BLaER1 treated with 17β-estradiol and CSF1 and Interleukin-3, amounts not matched to agents 10 nM and 100 nM (cell line): ENCODE results near the gene CCL20.

Source experiments
- H3K27ac ChIP-seq, 11 experiments: shearing (Covaris generic); formaldehyde crosslinking; 2 replicates each; pipeline ENCODE4 v1.8.1; 2022
- H3K27me3 ChIP-seq, 11 experiments: shearing (Covaris generic); formaldehyde crosslinking; 2 replicates each; pipeline ENCODE4 v1.8.1; 2022
- H3K36me3 ChIP-seq, 11 experiments: shearing (Covaris generic); formaldehyde crosslinking; 2 replicates each; pipeline ENCODE4 v1.8.1; 2022
- H3K4me1 ChIP-seq, 10 experiments: shearing (Covaris generic); formaldehyde crosslinking; 2 replicates each; pipeline ENCODE4 v1.8.1; 2022
- H3K4me2 ChIP-seq, 11 experiments: shearing (Covaris generic); formaldehyde crosslinking; 2 replicates each; pipeline ENCODE4 v1.8.1; 2022
- H3K4me3 ChIP-seq, 10 experiments: shearing (Covaris generic); formaldehyde crosslinking; 2 replicates each; pipeline ENCODE4 v1.8.1; 2022
- H3K9ac ChIP-seq, 11 experiments: shearing (Covaris generic); formaldehyde crosslinking; 2 replicates each; pipeline ENCODE4 v1.8.1; 2022
- H3K9me3 ChIP-seq, 11 experiments: shearing (Covaris generic); formaldehyde crosslinking; replicated peaks in 1 of 11; 2 replicates each; pipeline ENCODE4 v1.8.1; 2022
- H4K20me1 ChIP-seq, 11 experiments: shearing (Covaris generic); formaldehyde crosslinking; 2 replicates each; pipeline ENCODE4 v1.8.1; 2022
- Cebpa-rat ChIP-seq, 11 experiments: shearing (Covaris generic); IDR thresholded peaks; 2 replicates each; pipeline ENCODE4 v1.8.1; 2022

The CCL20 gene

DNA sequence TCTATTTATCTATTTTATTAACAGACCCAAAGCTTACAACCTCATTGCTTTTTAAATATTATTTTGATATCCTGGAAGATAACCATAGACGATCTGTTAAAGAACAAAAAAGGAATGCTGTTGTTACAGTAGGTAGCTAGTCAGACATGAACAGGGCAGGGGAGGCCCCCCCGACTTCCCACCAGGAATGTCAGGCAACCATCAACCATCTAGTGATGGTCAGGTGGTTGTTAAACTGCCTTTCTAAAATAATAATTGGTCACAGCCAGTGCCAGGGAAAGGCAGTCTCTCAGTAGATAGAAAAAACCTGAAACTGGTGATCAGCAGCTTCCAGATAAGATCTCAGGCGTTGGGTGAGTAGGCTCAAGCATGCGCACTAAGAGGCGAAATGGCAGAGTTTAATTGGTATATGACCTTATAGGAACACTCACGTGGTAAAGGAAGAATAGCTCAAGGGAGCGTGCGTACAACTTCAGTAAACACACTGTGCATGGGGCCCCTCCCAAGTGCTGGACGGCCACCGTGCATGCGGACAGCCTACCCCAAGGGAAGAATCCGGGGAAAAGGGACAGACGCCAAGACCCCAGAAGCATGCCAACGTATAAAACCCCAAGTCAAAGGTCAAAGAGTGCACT is 32.5 kb upstream of the CCL20 start:
- Histone ChIP-seq H3K36me3 (no peaks in the 10 kb centered on the region), H3K4me3 (no peak overlapping the region), H3K9me3 (peaks cover 0 to 6% (median 0%) of the 10 kb centered on the region in 11 experiments; a peak in 1 of 22 replicates), H3K27me3 (no peaks in the 10 kb centered on the region), H3K4me2 (no peak overlapping the region), H4K20me1 (no peaks in the 10 kb centered on the region), H3K27ac (no peak overlapping the region), H3K4me1 (peaks cover 0 to 25% (median 20%) of the 10 kb centered on the region in 10 experiments; a peak in 18 of 20 replicates), H3K9ac (no peak overlapping the region)
- no peak for TF ChIP-seq Cebpa-rat (IDR thresholded peaks at IDR 0.05)

DNA sequence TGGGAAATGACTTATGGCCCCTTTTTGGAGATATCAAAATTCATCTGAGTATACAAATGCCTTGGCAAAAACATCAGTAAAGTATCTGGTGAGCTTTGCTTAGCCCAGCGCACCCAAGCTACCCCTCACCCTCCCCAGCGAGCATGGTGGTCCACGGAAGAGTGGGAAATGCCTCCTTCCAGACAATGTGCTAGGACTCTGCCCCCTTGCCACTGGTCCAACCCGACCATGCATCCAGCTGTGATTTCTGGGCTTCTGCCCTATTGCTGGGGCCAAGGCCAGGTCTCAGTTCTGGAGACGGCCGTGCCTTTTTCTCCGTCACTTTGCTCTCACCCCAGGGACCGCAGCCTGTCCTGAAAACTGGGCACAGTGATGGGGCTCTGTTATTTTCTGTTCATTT is 31.8 kb upstream of the CCL20 start:
- no peak overlapping the region for H3K9ac ChIP-seq
- H3K27ac ChIP-seq = no peak overlapping the region
- H3K4me1 ChIP-seq = peaks cover 0 to 25% (median 20%) of the 10 kb centered on the region in 10 experiments; a peak in 18 of 20 replicates
- H3K4me3 ChIP-seq = no peak overlapping the region
- H3K36me3 ChIP-seq = no peaks in the 10 kb centered on the region
- no peaks in the 10 kb centered on the region for H4K20me1 ChIP-seq
- H3K4me2 ChIP-seq = peak overlapping the region in 1 of 11 experiments; percentile 89; a peak in 1 of 22 replicates
- TF ChIP-seq Cebpa-rat (IDR thresholded peaks at IDR 0.05) = no peak
- no peaks in the 10 kb centered on the region for H3K27me3 ChIP-seq
- peaks cover 0 to 6% (median 0%) of the 10 kb centered on the region in 11 experiments; a peak in 1 of 22 replicates for H3K9me3 ChIP-seq

DNA sequence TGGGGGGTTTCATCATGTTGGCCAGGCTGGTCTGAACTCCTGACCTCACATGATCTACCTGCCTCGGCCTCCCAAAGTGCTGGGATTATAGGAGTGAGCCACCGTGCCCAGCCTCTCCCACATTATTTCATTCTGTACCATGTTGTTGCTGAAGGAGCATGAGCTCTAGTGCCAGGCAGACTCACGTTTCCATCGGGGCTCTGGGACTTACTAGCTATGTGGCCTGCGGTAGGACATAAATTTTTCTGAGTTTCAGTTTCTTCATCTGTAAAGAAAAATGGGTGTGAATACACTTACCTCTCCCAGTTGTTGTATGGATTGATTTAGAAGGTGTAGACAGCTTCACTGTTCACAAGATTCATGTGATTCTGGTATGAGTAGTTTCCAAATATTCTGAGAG is 30.8 kb upstream of the CCL20 start:
- H4K20me1 ChIP-seq = no peaks in the 10 kb centered on the region
- peak overlapping the region in 5 of 11 experiments; percentile 5 to 68 (median 52); a peak in 7 of 22 replicates for H3K27ac ChIP-seq
- H3K9me3 ChIP-seq = 0 out of 22 replicates have a peak, but pooled peaks cover 0 to 3% (median 0%) of the 10 kb centered on the region in 11 experiments
- H3K4me2 ChIP-seq = peak overlapping the region; percentile 41 to 96 (median 54); a peak in 17 of 22 replicates
- H3K36me3 ChIP-seq = no peaks in the 10 kb centered on the region
- H3K9ac ChIP-seq = peak overlapping the region in 3 of 11 experiments; percentile 47 to 61 (median 52); a peak in 3 of 22 replicates
- no peak for TF ChIP-seq Cebpa-rat (IDR thresholded peaks at IDR 0.05)
- H3K4me1 ChIP-seq = peaks cover 9 to 34% (median 28%) of the 10 kb centered on the region in 10 experiments
- no peaks in the 10 kb centered on the region for H3K27me3 ChIP-seq
- H3K4me3 ChIP-seq = peak overlapping the region in 3 of 10 experiments; percentile 44 to 49 (median 48); a peak in 7 of 20 replicates

DNA sequence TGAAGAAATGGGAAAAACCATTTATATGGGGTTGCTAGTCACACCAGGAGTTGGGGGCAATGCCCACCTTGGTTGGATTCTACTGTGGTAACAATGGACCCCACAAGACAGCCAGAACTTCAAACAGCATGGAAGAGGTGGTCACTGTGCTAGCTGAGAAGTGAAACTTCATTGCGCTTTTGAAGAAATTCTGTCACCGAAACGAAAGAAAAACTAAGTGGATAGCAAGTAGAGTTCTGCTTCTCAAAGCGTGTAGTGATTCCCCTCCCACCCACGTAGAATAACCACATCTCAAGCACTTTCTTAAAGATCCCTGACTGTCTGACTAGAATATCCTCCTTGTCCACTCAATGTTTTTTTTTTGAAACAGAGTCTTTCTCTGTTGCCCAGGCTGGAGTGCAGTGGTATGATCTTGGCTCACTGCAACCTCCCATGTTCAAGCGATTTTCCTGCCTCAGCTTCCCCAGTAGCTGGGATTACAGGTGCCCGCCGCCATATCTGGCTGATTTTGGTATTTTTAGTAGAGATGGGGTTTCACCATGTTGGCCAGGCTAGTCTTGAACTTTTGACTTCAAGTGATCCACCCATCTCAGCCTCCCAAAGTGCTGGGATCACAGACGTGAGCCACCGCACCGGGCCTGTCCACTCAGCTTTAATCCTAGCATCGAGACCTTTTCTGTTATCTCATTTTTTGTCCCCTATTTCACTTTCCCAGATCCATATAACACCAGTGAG is 30.1 kb upstream of the CCL20 start:
- H3K4me3 ChIP-seq = peak overlapping the region in 5 of 10 experiments; percentile 32 to 51 (median 48); a peak in 8 of 20 replicates
- H3K27ac ChIP-seq = peak overlapping the region in 7 of 11 experiments; percentile 5 to 68 (median 52); a peak in 13 of 22 replicates
- no peaks in the 10 kb centered on the region for H3K36me3 ChIP-seq
- H3K4me1 ChIP-seq = peaks cover 10 to 34% (median 28%) of the 10 kb centered on the region in 10 experiments
- H4K20me1 ChIP-seq = no peaks in the 10 kb centered on the region
- H3K27me3 ChIP-seq = no peaks in the 10 kb centered on the region
- H3K9me3 ChIP-seq = peaks cover 0 to 10% (median 0%) of the 10 kb centered on the region in 11 experiments; a peak in 3 of 22 replicates
- peak overlapping the region; percentile 51 to 96 (median 64) for H3K4me2 ChIP-seq
- TF ChIP-seq Cebpa-rat (IDR thresholded peaks at IDR 0.05) = no peak
- H3K9ac ChIP-seq = peak overlapping the region in 5 of 11 experiments; percentile 28 to 61 (median 52); a peak in 7 of 22 replicates

DNA sequence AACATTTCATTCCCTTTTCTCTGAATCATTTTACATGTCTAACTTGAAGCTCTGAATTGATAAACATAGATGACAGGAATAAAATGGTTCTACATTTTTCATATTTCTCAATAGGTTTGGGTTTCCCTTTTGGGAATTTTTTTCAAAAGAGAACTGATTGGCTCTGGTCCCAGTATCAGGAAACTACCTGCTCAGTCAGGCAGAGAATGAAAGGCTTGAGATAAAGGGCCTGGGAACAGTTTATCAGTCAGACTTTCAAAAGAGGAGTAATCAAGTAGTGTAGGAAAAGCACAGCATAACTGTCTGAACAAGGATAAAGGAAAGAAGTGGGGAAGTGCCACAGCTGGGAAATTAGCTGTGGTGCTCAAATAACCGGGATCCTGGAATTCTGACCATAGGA is 28.3 kb upstream of the CCL20 start:
- H3K4me2 ChIP-seq = no peak overlapping the region
- no peak for TF ChIP-seq Cebpa-rat (IDR thresholded peaks at IDR 0.05)
- H3K9me3 ChIP-seq = peaks cover 0 to 17% (median 0%) of the 10 kb centered on the region in 11 experiments; a peak in 3 of 22 replicates
- H3K27ac ChIP-seq = no peak overlapping the region
- H3K4me1 ChIP-seq = peaks cover 10 to 36% (median 28%) of the 10 kb centered on the region in 10 experiments
- no peak overlapping the region for H3K9ac ChIP-seq
- no peak overlapping the region for H3K4me3 ChIP-seq
- H4K20me1 ChIP-seq = no peaks in the 10 kb centered on the region
- no peaks in the 10 kb centered on the region for H3K27me3 ChIP-seq
- H3K36me3 ChIP-seq = no peaks in the 10 kb centered on the region

DNA sequence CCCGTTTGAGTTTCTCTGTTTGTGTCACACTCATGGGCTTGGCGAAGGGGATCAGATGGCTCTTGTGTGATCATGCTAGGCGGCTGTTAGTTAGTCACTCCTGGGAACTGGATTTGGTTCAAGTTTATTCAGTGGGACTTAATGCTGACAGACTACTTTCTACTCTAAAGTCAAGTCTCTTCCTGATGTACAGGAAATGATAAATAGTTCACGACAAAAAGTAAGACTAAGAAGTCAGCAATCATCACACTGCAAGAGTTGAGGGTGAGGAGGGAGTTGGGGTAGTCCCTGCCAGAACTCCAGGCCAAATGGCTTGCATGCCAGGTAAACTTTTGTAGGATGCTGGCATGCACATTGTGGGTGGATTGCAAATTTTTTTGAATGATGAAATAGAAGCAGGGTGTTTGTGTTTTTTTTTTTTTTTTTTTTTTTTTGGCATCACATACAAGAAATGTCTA is 25.1 kb upstream of the CCL20 start:
- Histone ChIP-seq H3K27ac (no peak overlapping the region; a peak in 1 of 22 replicates), H3K27me3 (no peaks in the 10 kb centered on the region), H3K36me3 (no peaks in the 10 kb centered on the region), H3K9ac (no peak overlapping the region), H3K4me2 (0 out of 22 replicates have a peak overlapping the region, but pooled peaks of 1 of the 11 experiments have one; percentile 10), H3K4me1 (peaks cover 10 to 25% (median 17%) of the 10 kb centered on the region in 10 experiments), H3K4me3 (no peak overlapping the region), H4K20me1 (no peaks in the 10 kb centered on the region), H3K9me3 (peaks cover 0 to 17% (median 0%) of the 10 kb centered on the region in 11 experiments; a peak in 3 of 22 replicates)
- TF ChIP-seq Cebpa-rat (IDR thresholded peaks at IDR 0.05) = no peak

DNA sequence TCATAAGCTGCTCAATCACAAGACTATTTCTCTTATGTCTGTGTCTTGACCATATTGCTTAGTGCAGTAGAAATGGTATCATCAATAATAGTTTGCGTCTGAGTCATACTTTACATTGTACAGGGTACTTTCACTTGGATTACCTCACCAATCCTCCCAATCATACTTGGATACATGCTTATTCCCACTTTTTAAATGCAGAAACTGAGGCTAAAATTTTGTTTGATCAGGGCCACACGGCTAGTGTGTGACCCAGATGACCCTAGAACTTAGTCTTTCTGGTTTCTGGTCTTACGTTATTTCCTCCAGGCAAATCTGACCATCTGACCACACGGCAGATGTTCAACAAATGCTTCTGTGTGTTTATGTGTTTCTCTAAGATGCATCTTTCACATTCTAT is 23.8 kb upstream of the CCL20 start:
- H3K9me3 ChIP-seq = peaks cover 0 to 17% (median 0%) of the 10 kb centered on the region in 11 experiments; a peak in 3 of 22 replicates
- no peak overlapping the region for H3K27ac ChIP-seq
- no peak overlapping the region for H3K9ac ChIP-seq
- no peaks in the 10 kb centered on the region for H4K20me1 ChIP-seq
- H3K4me2 ChIP-seq = no peak overlapping the region
- H3K27me3 ChIP-seq = no peaks in the 10 kb centered on the region
- no peaks in the 10 kb centered on the region for H3K36me3 ChIP-seq
- TF ChIP-seq Cebpa-rat (IDR thresholded peaks at IDR 0.05) = no peak
- H3K4me1 ChIP-seq = peaks cover 4 to 15% (median 10%) of the 10 kb centered on the region in 10 experiments; a peak in 17 of 20 replicates
- H3K4me3 ChIP-seq = no peak overlapping the region

DNA sequence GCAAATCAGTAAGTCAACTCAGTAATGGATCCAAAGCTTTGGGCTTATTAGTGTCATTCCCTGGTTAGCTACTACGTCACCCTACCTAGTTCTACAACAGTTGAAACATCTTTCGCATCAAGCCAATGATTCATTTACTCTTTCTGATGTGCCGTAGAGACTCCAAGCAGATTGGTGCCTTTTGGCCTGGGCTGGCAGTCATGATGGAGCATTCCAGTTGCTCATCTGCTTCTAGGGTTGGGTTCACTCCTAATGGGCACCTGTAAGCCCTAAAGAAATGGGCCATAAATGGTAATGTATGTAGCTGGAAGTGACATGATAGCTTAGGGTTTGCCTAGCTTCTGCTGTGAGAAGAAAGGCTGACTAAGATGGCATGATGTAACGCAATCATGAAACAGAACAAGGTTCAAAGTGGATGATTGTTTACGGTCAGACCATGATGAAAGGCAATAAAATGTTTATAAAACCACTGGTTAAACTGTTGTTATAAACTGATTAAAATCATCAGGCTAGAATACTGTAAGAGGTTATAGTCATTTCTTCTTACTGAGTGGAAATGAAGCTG is 20.4 kb upstream of the CCL20 start:
- TF ChIP-seq Cebpa-rat (IDR thresholded peaks at IDR 0.05) = no peak
- Histone ChIP-seq H3K36me3 (no peaks in the 10 kb centered on the region), H3K27me3 (no peaks in the 10 kb centered on the region), H3K27ac (no peak overlapping the region), H3K9me3 (peaks cover 0 to 10% (median 0%) of the 10 kb centered on the region in 11 experiments; a peak in 3 of 22 replicates), H3K4me3 (no peak overlapping the region), H3K9ac (no peak overlapping the region), H4K20me1 (no peaks in the 10 kb centered on the region), H3K4me1 (peaks cover 0 to 6% (median 0%) of the 10 kb centered on the region in 10 experiments; a peak in 2 of 20 replicates), H3K4me2 (no peak overlapping the region)
